ENCODE results near the gene TMEM37. TPM values are rescaled to one million over a fixed set of nuclear protein-coding genes. Genes with fewer than 3 reads are reported as not detected.

TMEM37 gene
- total and polyA plus RNA-seq, 9 of the 15 experiments (the other 6 are each of a cell fraction or from before 2014, with no cell fraction given): 0.03 to 0.64 (median 0.31) TPM; not detected in 1

DNA sequence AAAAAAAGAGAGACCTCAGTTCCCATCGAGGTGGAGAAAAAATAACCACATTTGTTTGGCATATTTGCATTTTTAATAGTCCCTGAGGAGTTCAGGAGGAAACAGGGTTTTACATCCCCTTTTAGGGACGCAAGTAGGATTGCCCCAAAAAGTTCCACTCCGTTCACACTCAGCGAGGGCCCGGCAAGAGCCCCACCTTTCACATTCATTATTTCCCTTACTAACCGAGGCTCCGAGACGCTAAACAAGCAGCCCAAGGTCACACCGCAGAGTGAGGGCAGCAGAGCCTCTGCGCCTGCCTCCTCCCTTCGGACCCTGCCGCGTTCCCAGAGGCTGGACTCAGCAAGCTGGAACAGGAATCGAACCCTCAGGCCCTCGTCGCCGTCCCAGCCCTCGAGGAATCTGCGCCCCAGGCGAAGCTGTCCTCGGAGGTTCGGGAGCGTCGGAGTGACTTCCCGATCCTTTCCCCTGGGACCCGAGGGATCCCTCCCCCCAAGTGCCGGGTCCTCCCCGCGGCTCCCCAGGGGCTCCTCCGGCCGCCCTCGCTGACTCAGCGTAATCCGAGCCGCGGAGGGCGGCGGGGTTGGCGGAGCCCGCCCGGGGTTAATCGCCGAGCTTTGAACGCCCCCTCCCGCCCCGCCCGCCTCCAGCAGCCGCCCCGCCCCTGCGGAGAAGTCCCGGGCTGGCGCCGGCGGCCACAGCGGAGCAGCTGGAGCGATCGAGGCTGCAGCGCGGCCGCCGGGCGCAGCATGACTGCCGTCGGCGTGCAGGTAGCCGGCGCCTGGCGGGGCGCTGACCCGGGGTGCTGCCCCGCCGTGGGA lies at the start of gene TMEM37 (continued):
- peak; percentile 47 for TF ChIP-seq MGA (IDR thresholded peaks at IDR 0.05)
- TF ChIP-seq SMAD4 (CRISPR knock-in tag; conservative IDR thresholded peaks at IDR 0.05): 0 out of 2 replicates have a peak, but pooled peaks have one; percentile 10
- TF ChIP-seq ELF2 (CRISPR knock-in tag; IDR thresholded peaks at IDR 0.05): no peak
- TF ChIP-seq POLR2AphosphoS5 (IDR thresholded peaks at IDR 0.05; ENCODE audit: control insufficient read depth, insufficient read depth, low read depth, low read length): peak; percentile 48; the same call in 1 of the 2 replicates
- TF ChIP-seq BRD9 (IDR thresholded peaks at IDR 0.05; ENCODE audit: low read depth, partially characterized antibody): no peak
- TF ChIP-seq NCOA1 (IDR thresholded peaks at IDR 0.05; ENCODE audit: low read depth): peak; percentile 57; the same call in 1 of the 2 replicates
- TF ChIP-seq HCFC1 (IDR thresholded peaks at IDR 0.05; ENCODE audit: low read depth, low read length): no peak
- TF ChIP-seq ZNF589 (CRISPR knock-in tag; IDR thresholded peaks at IDR 0.05; ENCODE audit: low read depth): no peak
- no peak for TF ChIP-seq ZNF121 (CRISPR knock-in tag; conservative IDR thresholded peaks at IDR 0.05)
- TF ChIP-seq SMAD2 (IDR thresholded peaks at IDR 0.05; ENCODE audit: low read depth, low read length): no peak
- TF ChIP-seq SRSF7 (optimal IDR thresholded peaks at IDR 0.05; ENCODE audit: low read depth, low read length): no peak
- peak; percentile 18 for TF ChIP-seq RBM25 (IDR thresholded peaks at IDR 0.05; ENCODE audit: low read depth, low read length, severe bottlenecking)
- TF ChIP-seq ZNF511 (CRISPR knock-in tag; IDR thresholded peaks at IDR 0.05): peak; percentile 37; the same call in 1 of the 2 replicates

Measured in K562 (cell line).